SJSA1 (cell line): Measurements from ENCODE around the gene RNF212B. TPM values are rescaled to one million over a fixed set of nuclear protein-coding genes. Genes with fewer than 3 reads are reported as not detected.

Experiments used
- DNase-seq, 2 experiments: peaks; one replicate each; pipeline ENCODE4 v3.0.0-alpha.2; 2015 to 2020; ENCODE audit warnings: low spot score in 2 of 2, low read depth in 1 of 2
- H3K27ac ChIP-seq: fragments of 250-450 bp; sonication (Bioruptor Pico); 2 replicates; pipeline ENCODE4 v1.5.1; 2020; ENCODE audit warnings: mild to moderate bottlenecking, moderate library complexity
- H3K27me3 ChIP-seq: fragments of 250-450 bp; sonication (Bioruptor Pico); replicated peaks from 2 replicates; pipeline ENCODE4 v1.5.1; 2020; ENCODE audit warnings: mild to moderate bottlenecking, moderate library complexity
- H3K36me3 ChIP-seq: fragments of 250-450 bp; sonication (Bioruptor Pico); 2 replicates; pipeline ENCODE4 v1.5.1; 2020; ENCODE audit warnings: mild to moderate bottlenecking
- H3K4me1 ChIP-seq: fragments of 250-450 bp; sonication (Bioruptor Pico); replicated peaks from 2 replicates; pipeline ENCODE4 v1.6.1; 2021; ENCODE audit warnings: mild to moderate bottlenecking
- H3K4me3 ChIP-seq: fragments of 250-450 bp; sonication (Bioruptor Pico); 2 replicates; pipeline ENCODE4 v1.5.1; 2020; ENCODE audit warnings: mild to moderate bottlenecking
- H3K9me3 ChIP-seq: fragments of 250-450 bp; sonication (Bioruptor Pico); replicated peaks from 2 replicates; pipeline ENCODE4 v1.5.1; 2020; ENCODE audit warnings: mild to moderate bottlenecking
- total RNA-seq: library from RNA; depleted of rRNA; stranded (reverse); fragments of >200 nt; shearing (Covaris generic); gene quantifications from 2 replicates; pipeline ENCODE4 v1.2.3, GENCODE V29; 2014; rRNA removed

The RNF212B gene
- total RNA-seq, 1 experiment from 2014 or later, result not detected

GRCh38 chr14:23307687-23308644 is 70.2 kb downstream of the RNF212B start:
- Histone ChIP-seq H3K4me3 (peak overlapping the region; percentile 64), H3K27me3 (no peaks in the 10 kb centered on the region), H3K9me3 (no peaks in the 10 kb centered on the region), H3K4me1 (peaks cover 16% of the 10 kb centered on the region), H3K27ac (no peak overlapping the region), H3K36me3 (peaks cover 46% of the 10 kb centered on the region)
- DNase-seq, result no peak

- H3K27me3 ChIP-seq, result no peaks in the 10 kb centered on the region
- H3K4me3 ChIP-seq, result no peak overlapping the region
- peaks cover 49% of the 10 kb centered on the region for H3K36me3 ChIP-seq
- no peak for DNase-seq
- peaks cover 16% of the 10 kb centered on the region for H3K4me1 ChIP-seq
- no peak overlapping the region for H3K27ac ChIP-seq
- no peaks in the 10 kb centered on the region for H3K9me3 ChIP-seq
Observed at GRCh38 chr14:23308721-23309445, 71.1 kb downstream of the RNF212B start.

GRCh38 chr14:23310546-23310945 is 72.8 kb downstream of the RNF212B start:
- H3K27ac ChIP-seq, result no peak overlapping the region
- no peak overlapping the region for H3K4me3 ChIP-seq
- no peak for DNase-seq
- peaks cover 16% of the 10 kb centered on the region for H3K4me1 ChIP-seq
- no peaks in the 10 kb centered on the region for H3K9me3 ChIP-seq
- peaks cover 56% of the 10 kb centered on the region for H3K36me3 ChIP-seq
- H3K27me3 ChIP-seq, result no peaks in the 10 kb centered on the region

GRCh38 chr14:23316300-23316699 is 78.6 kb downstream of the RNF212B start:
- DNase-seq, result no peak
- H3K27ac ChIP-seq, result no peak overlapping the region
- H3K4me3 ChIP-seq, result no peak overlapping the region

GRCh38 chr14:23319746-23320583 is 82.2 kb downstream of the RNF212B start:
- H3K27me3 ChIP-seq, result no peaks in the 10 kb centered on the region
- peaks cover 60% of the 10 kb centered on the region for H3K36me3 ChIP-seq
- H3K9me3 ChIP-seq, result no peaks in the 10 kb centered on the region
- H3K4me1 ChIP-seq, result peaks cover 16% of the 10 kb centered on the region
- peak overlapping the region; percentile 88 for H3K4me3 ChIP-seq
- peak overlapping the region; percentile 65 for H3K27ac ChIP-seq
- no peak for DNase-seq

More at GRCh38 chr14:23316300-23316699, 78.6 kb downstream of the RNF212B start:
- no peaks in the 10 kb centered on the region for H3K9me3 ChIP-seq
- H3K4me1 ChIP-seq, result peaks cover 9% of the 10 kb centered on the region
- no peaks in the 10 kb centered on the region for H3K27me3 ChIP-seq
- peaks cover 40% of the 10 kb centered on the region for H3K36me3 ChIP-seq

- H3K36me3 ChIP-seq, result peaks cover 54% of the 10 kb centered on the region
- H3K4me1 ChIP-seq, result peaks cover 16% of the 10 kb centered on the region
- peak within 1 kb of the TSS; percentile 96 for H3K27ac ChIP-seq
- no peaks in the 10 kb centered on the region for H3K9me3 ChIP-seq
- DNase-seq, result peak; percentile 98
- no peaks in the 10 kb centered on the region for H3K27me3 ChIP-seq
- peak within 1 kb of the TSS; percentile 88 for H3K4me3 ChIP-seq
Observed at GRCh38 chr14:23320584-23321571, 83.1 kb downstream of the RNF212B start, which contains the start of gene PABPN1. Gene PABPN1 (plus strand): TSS chr14:23321457. CDS start chr14:23321470, 13 bp downstream.

- Histone ChIP-seq H3K36me3 (peaks cover 55% of the 10 kb centered on the region), H3K27me3 (no peaks in the 10 kb centered on the region), H3K27ac (peak overlapping the region; percentile 96), H3K9me3 (no peaks in the 10 kb centered on the region), H3K4me3 (peak overlapping the region; percentile 88), H3K4me1 (peaks cover 16% of the 10 kb centered on the region)
- DNase-seq, result peak; percentile 59 to 65
Observed at GRCh38 chr14:23321572-23322547, 84.1 kb downstream of the RNF212B start.

Other genes with a start within 250 kb of the RNF212B start
- gene C14orf93, start 227.8 kb upstream of the RNF212B start, total RNA-seq, result 3.2 and 6.5 TPM in 2 replicates
- 226 and 255 TPM in 2 replicates for gene PSMB5, start 203.0 kb upstream of the RNF212B start, total RNA-seq
- gene PSMB11, start 195.7 kb upstream of the RNF212B start, total RNA-seq, result not detected in 2 replicates
- gene CDH24, start 180.4 kb upstream of the RNF212B start, total RNA-seq, result 4.8 and 9.1 TPM in 2 replicates
- gene ACIN1, start 142.8 kb upstream of the RNF212B start, total RNA-seq, result 34.1 and 68.2 TPM in 2 replicates
- gene C14orf119, start 142.4 kb upstream of the RNF212B start, total RNA-seq, result 33.1 and 37.9 TPM in 2 replicates
- gene CIROP, start 132.9 kb upstream of the RNF212B start, total RNA-seq, result not detected in 2 replicates
- not detected in 2 replicates for gene CEBPE, start 118.7 kb upstream of the RNF212B start, total RNA-seq
- 0.45 TPM in 1 of 2 replicates, not detected in the other for gene SLC7A8, start 54.3 kb upstream of the RNF212B start, total RNA-seq
- 4.9 and 6.1 TPM in 2 replicates for gene HOMEZ, start 48.2 kb downstream of the RNF212B start, total RNA-seq
- gene PPP1R3E, start 64.9 kb downstream of the RNF212B start, total RNA-seq, result 1.2 and 2.1 TPM in 2 replicates
- 17.4 and 18.0 TPM in 2 replicates for gene BCL2L2, start 68.9 kb downstream of the RNF212B start, total RNA-seq
- gene PABPN1, start 83.5 kb downstream of the RNF212B start, total RNA-seq, result 76.2 and 93.4 TPM in 2 replicates
- 1.7 and 3.2 TPM in 2 replicates for gene SLC22A17, start 115.0 kb downstream of the RNF212B start, total RNA-seq
- not detected in 2 replicates for gene EFS, start 127.2 kb downstream of the RNF212B start, total RNA-seq
- gene IL25, start 134.9 kb downstream of the RNF212B start, total RNA-seq, result not detected in 2 replicates
- not detected in 2 replicates for gene CMTM5, start 139.1 kb downstream of the RNF212B start, total RNA-seq
- gene MYH6, start 170.3 kb downstream of the RNF212B start, total RNA-seq, result not detected in 2 replicates
- gene MYH7, start 197.7 kb downstream of the RNF212B start, total RNA-seq, result not detected in 2 replicates
- gene NGDN, start 231.8 kb downstream of the RNF212B start, total RNA-seq, result 51.6 and 53.1 TPM in 2 replicates